ENCODE data around the gene SERBP1.

The SERBP1 gene

GRCh38 chr1:67441739-67442281 is 11.6 kb upstream of the SERBP1 start:
- TF ChIP-seq CTCF (IDR thresholded peaks at IDR 0.05; ENCODE audit: low read length, missing control alignments): no peak
- DNase-seq (ENCODE audit: low read depth): no peak
- no peak overlapping the region for H3K4me3 ChIP-seq (replicated peaks; ENCODE audit: low read depth, low read length)

GRCh38 chr1:67441183-67441582 is 11.0 kb upstream of the SERBP1 start:
- H3K4me3 ChIP-seq (replicated peaks; ENCODE audit: low read depth, low read length): no peak overlapping the region
- DNase-seq (ENCODE audit: low read depth): peak; percentile 67
- TF ChIP-seq CTCF (IDR thresholded peaks at IDR 0.05; ENCODE audit: low read length, missing control alignments): no peak

GRCh38 chr1:67440339-67440738 is 10.1 kb upstream of the SERBP1 start:
- H3K4me3 ChIP-seq (replicated peaks; ENCODE audit: low read depth, low read length): no peak overlapping the region
- no peak for DNase-seq (ENCODE audit: low read depth)
- no peak for TF ChIP-seq CTCF (IDR thresholded peaks at IDR 0.05; ENCODE audit: low read length, missing control alignments)

- no peak for DNase-seq (ENCODE audit: low read depth)
- no peak overlapping the region for H3K4me3 ChIP-seq (replicated peaks; ENCODE audit: low read depth, low read length)
- TF ChIP-seq CTCF (IDR thresholded peaks at IDR 0.05; ENCODE audit: low read length, missing control alignments): no peak
Measured at GRCh38 chr1:67439277-67440029, 9.3 kb upstream of the SERBP1 start.

GRCh38 chr1:67437961-67438360 is 7.8 kb upstream of the SERBP1 start:
- TF ChIP-seq CTCF (IDR thresholded peaks at IDR 0.05; ENCODE audit: low read length, missing control alignments): no peak

GRCh38 chr1:67436511-67437055 is 6.4 kb upstream of the SERBP1 start:
- H3K4me3 ChIP-seq (replicated peaks; ENCODE audit: low read depth, low read length): no peak overlapping the region
- DNase-seq (ENCODE audit: low read depth): no peak
- no peak for TF ChIP-seq CTCF (IDR thresholded peaks at IDR 0.05; ENCODE audit: low read length, missing control alignments)

More at GRCh38 chr1:67437961-67438360, 7.8 kb upstream of the SERBP1 start:
- H3K4me3 ChIP-seq (replicated peaks; ENCODE audit: low read depth, low read length): no peak overlapping the region
- DNase-seq (ENCODE audit: low read depth): no peak
